ENCODE results near the gene ANGEL2. TPM values are rescaled to one million over a fixed set of nuclear protein-coding genes. Genes with fewer than 3 reads are reported as not detected.
"Not testable (repeated sequence)": the region's sequence is repeated elsewhere in the genome, so short reads cannot be mapped to it uniquely, and the experiment has no call there.

The ANGEL2 gene
- total RNA-seq, 1 donor from 2014 or later: 17.1 TPM

DNA sequence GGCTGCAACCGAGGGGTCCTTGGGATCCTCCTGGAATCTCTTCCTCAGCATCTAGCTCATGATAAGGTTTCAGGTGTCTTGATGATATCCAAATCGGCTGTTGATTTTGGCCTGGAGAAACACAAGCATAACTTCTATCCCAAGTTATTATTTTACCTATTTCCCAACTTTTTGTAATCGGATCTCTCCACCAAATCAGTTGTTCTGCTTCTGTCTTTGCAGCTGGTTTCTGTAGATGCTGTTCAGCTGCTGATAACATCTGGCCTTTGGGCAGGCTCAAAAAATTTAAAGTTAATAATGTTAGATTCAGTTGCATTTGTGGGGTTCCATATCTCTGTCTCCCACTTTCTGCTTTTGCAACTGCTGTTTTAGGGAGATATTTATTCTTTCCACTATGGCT lies 11.4 kb upstream of the ANGEL2 start:
- intact Hi-C loops (cut with DNase I); ATAC-seq (ENCODE audit: poor library complexity): not testable (repeated sequence)

DNA sequence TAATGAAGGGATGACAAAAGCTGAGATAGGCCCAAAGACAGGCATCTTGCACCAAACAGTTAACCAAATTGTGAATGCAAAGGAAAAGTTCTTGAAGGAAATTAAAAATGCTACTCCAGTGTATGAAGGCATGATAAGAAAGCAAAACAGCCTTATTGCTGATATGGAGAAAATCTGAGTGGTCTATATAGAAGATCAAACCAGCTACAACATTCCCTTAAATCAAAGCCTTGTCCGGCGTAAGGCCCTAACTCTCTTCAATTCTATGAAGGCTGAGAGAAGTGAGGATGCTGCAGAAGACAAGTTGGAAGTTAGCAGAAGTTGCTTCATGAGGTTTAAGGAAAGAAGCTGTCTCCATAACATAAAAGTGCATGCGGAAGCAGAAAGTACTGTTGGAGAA lies 4.3 kb upstream of the ANGEL2 start:
- intact Hi-C loops (cut with DNase I): no loop called here
- no peak for ATAC-seq (ENCODE audit: poor library complexity)
- DNase-seq: no peak

More for the DNA sequence above, 11.4 kb upstream of the ANGEL2 start:
- not testable (repeated sequence) for DNase-seq

DNA sequence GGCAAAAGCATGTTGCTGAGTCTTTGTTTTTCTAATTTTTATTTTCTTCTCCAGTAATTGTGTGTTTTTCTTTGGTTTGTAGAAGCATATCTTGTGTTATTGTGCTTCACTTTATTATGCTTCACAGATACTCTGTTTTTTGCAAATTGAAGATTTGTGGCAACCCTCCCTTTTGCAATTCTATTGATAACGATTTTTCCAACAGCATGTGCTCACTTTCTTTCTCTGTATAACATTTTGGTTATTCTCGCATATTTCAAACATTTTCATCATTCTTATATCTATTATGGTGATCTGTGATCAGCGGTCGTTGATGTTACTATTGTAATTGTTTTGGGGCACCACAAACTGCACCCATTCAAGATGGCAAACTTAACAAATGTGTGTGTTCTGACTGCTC lies 3.8 kb upstream of the ANGEL2 start:
- no peak for ATAC-seq (ENCODE audit: poor library complexity)
- intact Hi-C loops (cut with DNase I): no loop called here
- DNase-seq: no peak

DNA sequence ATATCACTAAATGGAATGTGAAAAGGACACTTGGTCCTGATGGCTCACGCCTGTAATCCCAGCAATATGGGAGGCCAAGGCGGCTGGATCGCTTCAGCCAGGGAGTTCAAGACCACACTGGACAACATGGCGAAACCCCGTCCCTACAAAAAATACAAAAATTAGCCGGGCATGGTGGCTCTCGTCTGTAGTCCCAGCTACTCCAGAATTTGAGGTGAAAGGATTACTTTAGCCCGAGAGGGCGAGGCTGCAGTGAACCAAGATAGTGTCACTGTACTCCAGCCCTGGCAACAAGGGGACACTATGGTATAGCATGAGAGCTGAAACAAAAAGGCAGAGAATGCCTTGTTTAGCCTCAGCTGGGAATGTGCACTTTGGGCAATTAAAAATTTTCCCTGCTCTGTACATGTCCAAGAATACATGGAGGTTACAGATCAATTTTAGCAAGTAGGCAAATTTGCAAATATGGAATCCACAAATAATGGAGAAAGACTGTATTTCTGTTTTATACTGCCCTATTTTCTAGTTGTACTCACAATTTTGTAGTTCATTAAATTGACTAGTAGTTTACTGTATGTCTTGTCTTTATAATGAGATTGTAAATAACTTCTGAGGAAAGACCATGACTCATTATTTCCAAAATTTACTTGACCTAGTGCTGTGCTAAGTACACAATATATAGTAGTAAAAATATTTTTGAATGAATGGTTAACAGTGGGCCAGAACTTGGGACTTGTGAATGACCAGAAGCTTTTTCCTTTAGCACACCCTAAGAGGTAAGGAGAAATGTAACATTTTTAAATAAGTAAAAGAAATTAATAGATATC lies 2.0 kb upstream of the ANGEL2 start:
- ATAC-seq (ENCODE audit: poor library complexity) (no peak), DNase-seq (no peak)
- intact Hi-C loops (cut with DNase I): no loop called here

DNA sequence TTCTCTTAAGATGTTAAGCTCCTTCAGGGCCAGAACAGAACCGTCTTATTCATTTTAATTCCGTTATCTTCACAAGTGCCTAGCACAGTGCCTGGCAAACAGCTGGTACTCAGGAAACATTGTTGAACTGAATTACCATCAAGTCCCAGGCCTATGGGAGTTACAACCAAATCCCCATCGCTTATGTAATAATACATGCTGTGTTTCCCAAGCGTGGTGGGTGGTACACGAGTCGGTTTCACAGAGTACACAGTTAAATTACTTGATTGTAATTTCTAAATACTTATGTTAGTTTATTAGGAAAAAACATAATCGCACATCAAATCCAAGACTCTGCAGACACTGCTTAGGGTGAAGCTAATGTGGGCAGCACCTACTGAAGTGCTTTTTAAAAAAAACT lies 1.0 kb downstream of the ANGEL2 start:
- intact Hi-C loops (cut with DNase I): no loop called here
- no peak for ATAC-seq (ENCODE audit: poor library complexity)

DNA sequence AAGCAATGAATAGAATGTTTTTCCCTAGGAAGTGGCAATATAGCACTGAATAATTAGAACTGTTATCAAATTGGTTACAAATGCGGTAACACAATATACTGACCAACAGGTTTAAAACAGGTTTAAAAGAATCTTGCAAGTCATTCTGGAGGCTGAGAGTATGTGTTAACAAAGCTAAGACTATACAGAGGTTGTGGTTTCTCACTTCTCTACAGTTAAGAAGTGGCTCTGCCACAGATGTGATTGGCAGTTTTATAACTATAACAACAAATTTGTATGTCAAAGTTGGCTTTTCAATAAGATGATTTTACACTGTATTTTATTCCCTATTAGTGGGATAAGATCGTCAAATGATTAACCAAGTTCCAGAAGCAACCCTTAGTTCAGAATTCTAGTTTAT lies 7.1 kb downstream of the ANGEL2 start:
- DNase-seq: no peak
- no peak for ATAC-seq (ENCODE audit: poor library complexity)
- intact Hi-C loops (cut with DNase I): no loop called here

More for the DNA sequence above, 1.0 kb downstream of the ANGEL2 start:
- no peak for DNase-seq

DNA sequence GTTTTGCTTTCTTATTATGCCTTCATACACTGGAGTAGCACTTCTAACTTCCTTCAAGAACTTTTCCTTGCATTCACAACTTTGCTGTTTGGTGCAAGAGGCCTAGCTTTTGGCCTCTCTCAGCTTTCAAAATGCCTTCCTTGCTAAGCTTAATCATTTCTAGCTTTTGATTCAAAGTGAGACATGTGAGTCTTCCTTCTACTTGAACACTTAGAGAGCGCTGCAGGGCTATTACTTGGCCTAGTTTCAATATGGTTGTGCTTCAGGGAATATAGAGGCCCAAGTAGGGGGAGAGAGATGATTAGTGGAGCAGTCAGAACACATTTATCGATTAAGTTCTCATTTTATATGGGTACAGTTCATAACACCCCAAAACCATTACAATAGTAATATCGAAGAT lies 12.4 kb downstream of the ANGEL2 start:
- intact Hi-C loops (cut with DNase I): no loop called here
- ATAC-seq (ENCODE audit: poor library complexity) (no peak), DNase-seq (no peak)

DNA sequence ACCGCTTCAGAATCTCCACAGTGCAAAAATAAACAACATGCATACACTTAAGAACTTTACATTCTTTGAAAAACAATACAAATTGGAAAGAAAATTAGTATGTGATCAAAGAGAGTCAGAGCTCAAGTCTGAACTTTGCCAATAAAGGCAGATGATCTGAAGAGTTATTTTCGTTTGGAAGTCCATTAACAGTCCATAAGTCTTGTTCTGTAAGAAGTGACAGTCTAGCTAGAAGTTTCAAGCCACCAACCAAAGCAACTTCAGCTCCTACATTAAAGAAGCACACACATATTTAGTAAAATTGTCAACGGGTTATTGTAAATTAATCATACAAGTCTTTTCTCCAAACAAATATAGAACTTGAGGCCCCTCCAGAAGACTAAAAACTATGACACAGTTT lies 20.7 kb downstream of the ANGEL2 start:
- ATAC-seq (ENCODE audit: poor library complexity): no peak
- intact Hi-C loops (cut with DNase I): loop anchor here (5.0 kb wide), 1 partner anchor 183 kb away; no protein-coding TSS in a partner anchor
- no peak for DNase-seq

DNA sequence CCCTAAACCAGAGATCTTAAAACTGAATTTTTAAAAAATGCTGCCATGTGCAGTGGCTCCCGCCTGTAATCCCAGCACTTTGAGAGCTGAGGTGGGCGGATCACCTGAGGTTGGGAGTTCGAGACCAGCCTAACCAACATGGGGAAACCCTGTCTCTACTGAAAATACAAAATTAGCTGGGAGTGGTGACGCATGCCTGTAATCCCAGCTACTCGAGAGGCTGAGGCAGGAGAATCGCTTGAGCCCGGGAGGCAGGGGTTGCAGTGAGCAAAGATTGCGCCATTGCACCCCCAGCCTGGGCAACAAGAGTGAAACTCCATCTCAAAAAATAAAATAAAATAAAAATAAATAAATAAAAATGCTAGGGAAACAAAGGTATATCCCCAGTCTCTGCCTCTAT lies 21.7 kb downstream of the ANGEL2 start:
- ATAC-seq (ENCODE audit: poor library complexity); intact Hi-C loops (cut with DNase I); DNase-seq: not testable (repeated sequence)

DNA sequence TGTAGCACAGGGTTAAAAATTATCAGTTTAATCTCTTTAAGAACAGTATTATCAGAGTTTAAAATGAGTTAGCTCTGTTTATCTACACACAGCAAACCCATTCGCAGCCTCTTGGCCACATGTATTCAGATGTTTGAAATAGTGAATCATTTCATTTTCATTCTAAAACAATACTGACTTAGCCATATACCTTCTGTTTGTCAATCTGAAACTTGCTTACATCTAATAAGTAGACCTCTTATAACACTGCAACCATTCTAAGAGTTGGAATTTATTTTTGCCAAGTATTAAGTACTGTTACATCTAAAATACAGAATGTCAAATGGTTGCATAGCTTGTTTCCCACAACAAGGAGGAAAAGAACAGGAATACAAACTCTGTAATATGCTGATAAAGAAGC lies 25.4 kb downstream of the ANGEL2 start:
- no peak for DNase-seq
- intact Hi-C loops (cut with DNase I): no loop called here
- ATAC-seq (ENCODE audit: poor library complexity): no peak

DNA sequence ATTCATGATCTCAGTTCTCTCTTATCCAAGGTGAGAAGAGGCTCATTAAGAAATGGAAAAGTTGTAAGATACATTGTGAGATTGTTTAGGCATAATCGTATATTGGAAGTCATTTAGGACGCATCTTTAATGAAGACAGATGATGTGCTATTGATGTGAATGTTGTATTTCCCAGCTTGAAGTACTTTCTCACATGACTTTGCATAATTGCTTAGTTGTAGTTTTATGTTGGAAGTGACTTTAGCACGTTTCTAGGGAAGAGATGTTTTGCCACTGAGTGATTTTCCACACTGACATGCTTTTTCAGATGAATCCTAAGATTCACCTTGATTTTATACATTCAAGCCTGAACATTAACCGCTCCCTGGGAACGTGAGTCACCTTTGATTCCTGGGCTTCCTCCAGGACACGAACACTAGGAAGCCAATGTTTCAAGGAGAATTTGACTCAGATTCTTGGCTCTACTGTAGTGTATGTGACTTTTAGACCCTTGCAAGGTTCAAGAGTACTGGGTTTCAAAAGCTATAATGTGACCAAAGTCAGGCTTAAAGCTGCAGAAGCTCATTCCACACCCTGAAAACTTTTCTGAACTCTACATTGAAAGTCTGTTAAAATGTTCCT lies 27.9 kb downstream of the ANGEL2 start:
- intact Hi-C loops (cut with DNase I): no loop called here
- ATAC-seq (ENCODE audit: poor library complexity): no peak

DNA sequence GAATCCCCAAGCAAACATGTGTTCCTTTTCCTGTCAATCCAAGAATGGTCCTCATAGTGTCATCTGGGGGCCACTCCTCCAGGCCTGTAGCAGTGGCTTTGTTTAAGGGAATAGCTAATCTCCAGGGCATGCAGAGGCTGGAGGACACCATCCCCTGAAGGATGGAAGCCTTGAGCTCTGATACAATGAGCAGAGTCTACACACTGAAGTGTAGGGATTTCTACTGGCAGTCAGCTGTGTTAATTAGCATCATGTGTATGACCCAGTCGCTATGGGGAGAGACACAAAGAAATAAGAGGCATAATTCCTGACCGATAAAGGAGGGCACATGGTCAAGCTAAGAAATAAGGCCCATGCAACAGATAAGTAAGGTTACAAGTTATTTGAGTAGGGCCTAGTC lies 29.1 kb downstream of the ANGEL2 start:
- DNase-seq: no peak
- intact Hi-C loops (cut with DNase I): no loop called here
- no peak for ATAC-seq (ENCODE audit: poor library complexity)

More for the DNA sequence above, 27.9 kb downstream of the ANGEL2 start:
- no peak for DNase-seq

DNA sequence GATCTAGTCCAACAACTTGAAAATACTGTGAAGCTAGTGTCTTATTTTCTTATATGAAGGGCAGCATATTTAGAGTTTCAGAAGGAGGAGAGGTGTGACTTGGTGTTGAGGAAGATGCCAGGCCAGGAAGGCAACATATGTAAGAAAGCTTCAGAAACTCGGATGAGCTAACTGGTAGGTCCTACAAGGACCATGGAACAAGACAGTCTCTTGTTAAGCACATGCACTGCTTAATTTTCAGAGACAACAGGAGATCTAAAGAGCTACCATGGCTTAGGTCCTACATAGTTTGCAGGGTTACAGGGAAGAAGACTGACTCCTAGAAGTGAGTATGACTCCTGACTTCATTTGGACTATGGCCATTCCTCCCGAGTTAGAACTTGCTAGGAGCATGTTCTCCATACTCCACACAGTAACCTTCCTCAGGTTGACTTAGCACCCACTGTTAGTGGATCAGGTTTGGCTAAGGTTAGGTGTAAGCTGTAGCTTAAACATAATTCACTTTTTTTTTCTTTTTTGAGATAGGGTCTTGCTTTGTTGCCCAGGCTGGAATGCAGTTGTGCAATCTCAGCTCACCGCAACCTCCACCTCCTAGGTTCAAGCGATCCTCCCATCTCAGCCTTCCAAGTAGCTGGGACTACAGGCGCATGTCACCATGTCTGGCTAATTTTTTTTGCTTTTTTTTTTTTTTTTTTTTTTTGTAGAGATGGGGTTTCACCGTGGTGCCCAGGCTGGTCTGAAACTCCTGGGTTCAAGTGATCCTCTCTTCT lies 31.0 kb downstream of the ANGEL2 start:
- intact Hi-C loops (cut with DNase I): no loop called here
- no peak for ATAC-seq (ENCODE audit: poor library complexity)
- no peak for DNase-seq

DNA sequence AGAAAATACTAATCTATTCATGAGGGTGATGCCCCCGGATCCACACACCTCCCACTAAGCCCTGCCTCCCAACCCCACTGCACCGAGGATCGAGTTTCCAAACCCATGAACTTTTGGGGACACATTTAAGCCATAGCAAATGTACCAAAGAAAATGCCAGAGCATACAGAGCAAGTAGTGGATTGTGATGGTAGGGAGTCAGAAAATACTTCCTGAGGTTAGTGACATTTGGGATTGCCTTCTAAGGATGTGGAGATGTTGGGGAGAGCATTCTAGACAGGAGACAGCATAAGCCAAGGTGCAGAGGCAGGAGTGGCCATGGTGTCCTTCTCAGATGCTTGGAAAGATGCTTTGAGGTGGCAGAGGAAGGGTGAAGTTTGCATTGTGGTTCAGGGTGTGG lies 32.2 kb downstream of the ANGEL2 start:
- intact Hi-C loops (cut with DNase I): no loop called here
- DNase-seq (no peak), ATAC-seq (ENCODE audit: poor library complexity) (no peak)

DNA sequence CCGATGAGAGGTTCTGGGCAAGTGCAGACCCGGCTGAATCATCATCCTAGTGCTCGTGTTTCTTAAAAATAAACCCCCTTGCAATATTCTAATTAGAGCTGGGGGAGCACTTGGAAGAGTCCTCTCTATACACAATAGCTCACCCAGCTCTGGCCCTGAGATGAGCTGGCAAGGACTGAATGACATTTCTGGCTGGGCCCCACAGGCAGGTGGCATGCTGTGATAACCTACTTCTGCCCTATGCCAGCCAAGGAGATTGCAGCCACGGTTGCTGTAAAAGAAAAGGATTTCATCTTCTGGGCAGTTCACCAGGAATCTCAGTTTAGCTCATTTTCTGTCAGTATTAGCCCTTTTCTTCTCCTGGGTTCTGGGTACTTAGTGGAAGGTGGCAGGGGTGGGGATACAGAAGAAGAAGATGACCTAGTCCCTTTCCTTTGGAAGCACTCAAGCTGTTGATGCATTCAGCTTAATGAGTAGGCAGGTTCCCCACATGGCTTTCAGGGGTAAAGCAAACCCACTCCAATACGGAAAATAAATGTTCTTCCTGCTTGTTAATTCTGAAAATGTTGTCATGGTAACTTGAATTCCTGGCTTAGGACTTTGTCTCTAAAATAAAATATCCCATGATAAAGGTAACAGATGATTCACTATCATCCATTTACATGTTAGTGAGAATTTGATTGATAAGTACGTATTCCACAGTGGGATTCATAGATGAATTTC lies 33.1 kb downstream of the ANGEL2 start:
- DNase-seq (no peak), ATAC-seq (ENCODE audit: poor library complexity) (peak; percentile 72)
- intact Hi-C loops (cut with DNase I): no loop called here

DNA sequence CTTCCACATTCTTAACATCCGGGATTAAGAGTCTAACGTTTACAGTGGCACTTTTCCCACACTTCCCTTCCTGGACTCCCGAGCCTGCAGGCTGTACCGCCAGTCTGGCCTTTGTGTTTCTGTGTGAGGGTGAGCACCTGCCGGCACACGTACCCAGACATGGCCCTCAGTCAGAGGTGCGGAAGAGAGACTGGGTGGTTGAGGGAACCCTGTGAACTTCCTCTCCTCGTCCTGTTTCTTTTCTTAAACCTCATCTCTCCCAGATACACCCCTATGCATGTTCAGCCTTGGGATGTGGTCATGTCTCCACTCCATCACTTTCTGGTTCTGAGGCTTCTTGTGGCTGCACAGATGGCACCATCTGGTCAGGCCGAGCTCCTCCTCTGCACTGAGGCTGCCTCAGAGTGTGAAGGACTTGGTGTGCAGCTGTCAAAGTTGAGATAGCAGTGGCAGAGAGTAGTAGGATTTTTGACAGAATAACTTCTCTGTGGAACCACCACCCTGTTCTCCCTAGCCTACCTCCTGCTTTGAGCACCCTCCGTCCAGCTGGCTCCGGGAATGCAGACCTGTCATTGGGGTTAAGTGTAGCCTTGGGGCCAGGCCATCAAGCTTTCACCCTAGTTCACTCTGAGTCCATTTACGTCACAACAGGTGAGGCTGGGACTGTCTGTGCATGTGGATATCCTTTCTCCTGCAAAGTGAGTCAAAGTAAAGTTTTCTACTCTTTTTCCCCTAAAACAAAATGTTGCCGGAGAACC lies 33.9 kb downstream of the ANGEL2 start:
- DNase-seq (no peak), ATAC-seq (ENCODE audit: poor library complexity) (peak; percentile 22)
- intact Hi-C loops (cut with DNase I): no loop called here

DNA sequence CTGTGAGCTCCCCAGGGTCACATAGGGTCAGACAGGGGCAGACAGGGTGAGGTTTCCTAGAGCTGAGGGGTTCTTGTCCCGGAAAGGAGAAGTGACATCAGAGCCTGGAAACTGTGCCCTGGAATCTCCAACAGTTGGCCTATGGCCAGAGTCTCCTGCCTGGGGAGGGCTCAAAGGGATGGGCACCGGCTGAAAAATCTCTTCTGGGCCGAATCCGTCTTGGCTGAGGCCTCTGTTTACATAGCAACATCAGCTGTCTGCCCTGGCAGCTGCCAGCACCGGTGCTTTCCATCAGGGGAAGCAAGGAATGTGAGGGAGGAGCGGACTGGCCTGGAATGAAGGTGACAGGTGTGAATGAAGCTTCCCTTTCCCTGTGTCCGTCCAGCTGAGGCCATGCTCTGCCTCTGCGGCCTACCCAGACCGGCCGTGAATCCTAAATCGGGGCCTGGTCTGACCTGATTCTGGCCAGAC lies 34.6 kb downstream of the ANGEL2 start:
- ATAC-seq (ENCODE audit: poor library complexity) (peak; percentile 71), DNase-seq (peak; percentile 60)
- intact Hi-C loops (cut with DNase I): no loop called here

DNA sequence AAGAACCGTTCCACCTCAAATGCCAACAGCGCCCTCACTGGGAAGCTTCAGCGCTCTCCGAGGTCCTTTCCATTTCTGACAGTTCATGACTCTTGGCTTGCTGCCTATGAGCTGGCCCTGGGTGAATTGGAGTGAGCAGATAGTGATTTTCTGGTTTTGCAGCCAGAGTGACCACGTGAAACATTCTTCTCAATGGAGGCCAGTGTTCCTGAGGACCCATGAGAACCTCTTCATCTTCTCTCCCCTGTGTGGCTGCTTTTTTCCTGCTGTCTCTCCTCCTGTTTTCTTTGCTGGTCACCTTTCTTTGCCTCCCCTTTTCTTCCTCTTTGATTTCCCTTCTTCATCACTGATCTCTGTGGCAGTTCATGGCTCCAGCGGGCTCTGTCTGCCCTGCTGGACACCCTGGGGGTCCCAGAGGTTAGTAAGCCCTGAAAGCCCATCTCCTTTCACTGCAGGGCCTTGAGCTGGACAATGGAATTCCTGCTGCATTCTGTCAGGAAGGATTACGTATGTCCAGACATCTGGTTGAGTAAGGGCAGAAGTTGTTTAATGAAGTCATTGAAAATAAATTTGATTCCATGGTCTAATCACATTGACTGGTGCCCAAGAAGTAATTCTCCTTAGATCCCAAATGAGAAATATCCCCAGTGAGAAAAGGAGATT lies 35.4 kb downstream of the ANGEL2 start:
- ATAC-seq (ENCODE audit: poor library complexity) (peak; percentile 52), DNase-seq (no peak)
- intact Hi-C loops (cut with DNase I): no loop called here

All from Right ventricle myocardium superior (tissue), 1 donor.